ENCODE measurements around the gene ADNP2.

DNA sequence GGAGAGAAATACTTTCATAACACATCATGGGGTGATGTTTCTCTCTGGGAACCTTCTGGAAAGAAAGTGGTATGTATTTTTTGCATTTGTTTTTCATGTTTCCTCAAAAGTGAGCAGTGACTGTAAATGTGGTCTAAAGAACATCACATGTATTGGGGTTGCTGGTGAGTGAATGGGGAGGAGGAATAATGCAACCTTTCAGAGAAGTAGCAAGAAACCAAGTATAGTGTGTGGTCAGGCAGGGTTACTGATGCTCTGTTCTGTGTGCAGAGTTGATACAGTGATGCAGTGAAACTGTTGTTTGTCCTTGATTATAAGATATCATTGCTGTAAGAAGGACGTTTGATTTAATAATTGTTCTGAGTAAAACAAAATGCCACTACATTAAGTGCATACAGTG is 24.1 kb downstream of the ADNP2 start:
- TF ChIP-seq CTCF (IDR thresholded peaks at IDR 0.05), result no peak
- TF ChIP-seq, protein P1, sequence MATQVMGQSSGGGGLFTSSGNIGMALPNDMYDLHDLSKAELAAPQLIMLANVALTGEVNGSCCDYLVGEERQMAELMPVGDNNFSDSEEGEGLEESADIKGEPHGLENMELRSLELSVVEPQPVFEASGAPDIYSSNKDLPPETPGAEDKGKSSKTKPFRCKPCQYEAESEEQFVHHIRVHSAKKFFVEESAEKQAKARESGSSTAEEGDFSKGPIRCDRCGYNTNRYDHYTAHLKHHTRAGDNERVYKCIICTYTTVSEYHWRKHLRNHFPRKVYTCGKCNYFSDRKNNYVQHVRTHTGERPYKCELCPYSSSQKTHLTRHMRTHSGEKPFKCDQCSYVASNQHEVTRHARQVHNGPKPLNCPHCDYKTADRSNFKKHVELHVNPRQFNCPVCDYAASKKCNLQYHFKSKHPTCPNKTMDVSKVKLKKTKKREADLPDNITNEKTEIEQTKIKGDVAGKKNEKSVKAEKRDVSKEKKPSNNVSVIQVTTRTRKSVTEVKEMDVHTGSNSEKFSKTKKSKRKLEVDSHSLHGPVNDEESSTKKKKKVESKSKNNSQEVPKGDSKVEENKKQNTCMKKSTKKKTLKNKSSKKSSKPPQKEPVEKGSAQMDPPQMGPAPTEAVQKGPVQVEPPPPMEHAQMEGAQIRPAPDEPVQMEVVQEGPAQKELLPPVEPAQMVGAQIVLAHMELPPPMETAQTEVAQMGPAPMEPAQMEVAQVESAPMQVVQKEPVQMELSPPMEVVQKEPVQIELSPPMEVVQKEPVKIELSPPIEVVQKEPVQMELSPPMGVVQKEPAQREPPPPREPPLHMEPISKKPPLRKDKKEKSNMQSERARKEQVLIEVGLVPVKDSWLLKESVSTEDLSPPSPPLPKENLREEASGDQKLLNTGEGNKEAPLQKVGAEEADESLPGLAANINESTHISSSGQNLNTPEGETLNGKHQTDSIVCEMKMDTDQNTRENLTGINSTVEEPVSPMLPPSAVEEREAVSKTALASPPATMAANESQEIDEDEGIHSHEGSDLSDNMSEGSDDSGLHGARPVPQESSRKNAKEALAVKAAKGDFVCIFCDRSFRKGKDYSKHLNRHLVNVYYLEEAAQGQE (IDR thresholded peaks at IDR 0.05; ENCODE audit: insufficient read depth in 1 of 2, low read depth in 2 of 2, low read length in 1 of 2), result no peak
- no peak for TF ChIP-seq POLR2AphosphoS5 (IDR thresholded peaks at IDR 0.05; ENCODE audit: low read depth, low read length)
- TF ChIP-seq SIN3A (IDR thresholded peaks at IDR 0.05; ENCODE audit: borderline replicate concordance, insufficient read depth, low read depth, low read length), result no peak
- TF ChIP-seq TCF7L2 (IDR thresholded peaks at IDR 0.05; ENCODE audit: low read depth, low read length), result no peak
